B cell (primary cell): ENCODE measurements around the gene ZNF879. TPM values are rescaled to one million over a fixed set of nuclear protein-coding genes. Genes with fewer than 3 reads are reported as not detected.

Source experiments
- ATAC-seq: fragments of 200-7000 bp; cut with Tn5 transposase; one replicate; pipeline ENCODE4 v1.10.0; 2021; ENCODE audit warnings: low read depth, mild to moderate bottlenecking, moderate number of reproducible peaks, moderate library complexity
- CTCF ChIA-PET: fragments of 350-600 bp; sonication (Branson Sonifier 250); formaldehyde crosslinking; loops from one replicate; lab custom pipeline; 2021; ENCODE audit warnings: antibody characterized with exemption, inconsistent platforms; lab: Charles Lee
- POLR2A ChIA-PET: fragments of 350-600 bp; sonication (Branson Sonifier 250); formaldehyde crosslinking; loops from one replicate; lab custom pipeline; 2021; ENCODE audit warnings: antibody characterized with exemption; lab: Charles Lee
- DNase-seq: peaks from one replicate; pipeline ENCODE4 v3.0.0; 2013
- H2AFZ ChIP-seq: 2 replicates; pipeline ENCODE4 v1.6.1; 2012; ENCODE audit warnings: mild to moderate bottlenecking, low read depth, low read length; ENCODE audit not compliant: insufficient read depth, poor library complexity, severe bottlenecking
- H3K27ac ChIP-seq, 2 donors: 1 replicate in 1 of 2; 2 replicates in 1 of 2; pipeline ENCODE4 v1.5.1; 2012 to 2013; ENCODE audit warnings: low read length in 2 of 2, mild to moderate bottlenecking in 2 of 2, moderate library complexity in 1 of 2
- H3K27me3 ChIP-seq, 4 experiments: fragments of 200-600 bp in 1 of 4; sonication (generic) in 1 of 4; replicated peaks in 1 of 4; 1 replicate in 2 of 4; 2 replicates in 2 of 4; pipeline versions ENCODE4 v1.6.1 to v1.7.0; 2013 to 2016; ENCODE audit warnings: low read length in 3 of 4, mild to moderate bottlenecking in 2 of 4, mixed read lengths in 1 of 4, moderate library complexity in 1 of 4; ENCODE audit not compliant: insufficient read depth in 4 of 4, control insufficient read depth in 3 of 4; ENCODE audit errors: control extremely low read depth in 1 of 4
- H3K36me3 ChIP-seq, 2 experiments: replicated peaks in 1 of 2; 1 replicate in 1 of 2; 2 replicates in 1 of 2; pipeline versions ENCODE4 v1.6.1 to v1.7.1; 2013; ENCODE audit warnings: low read length in 1 of 2; ENCODE audit not compliant: insufficient read depth in 2 of 2, control insufficient read depth in 1 of 2; ENCODE audit errors: control extremely low read depth in 1 of 2, extremely low read depth in 1 of 2
- H3K4me1 ChIP-seq, 2 donors: fragments of 200-600 bp in 1 of 2; sonication (generic) in 1 of 2; 1 replicate in 1 of 2; 2 replicates in 1 of 2; pipeline versions ENCODE4 v1.5.1 to v1.6.1; 2013 to 2017; ENCODE audit warnings: low read length in 2 of 2; ENCODE audit not compliant: control insufficient read depth in 2 of 2, insufficient read depth in 2 of 2
- H3K4me2 ChIP-seq: replicated peaks from 2 replicates; pipeline ENCODE3; 2012; ENCODE audit warnings: mild to moderate bottlenecking, low read depth, low read length; ENCODE audit not compliant: poor library complexity, severe bottlenecking
- H3K4me3 ChIP-seq, 5 experiments: fragments of 200-600 bp in 1 of 5; sonication (generic) in 1 of 5; 1 replicate in 3 of 5; 2 replicates in 2 of 5; pipeline versions ENCODE4 v1.5.1 to v1.7.0; 2011 to 2016; ENCODE audit warnings: low read length in 4 of 5, mild to moderate bottlenecking in 4 of 5, low read depth in 2 of 5, control low read depth in 1 of 5, moderate library complexity in 1 of 5; ENCODE audit not compliant: insufficient read depth in 1 of 5; ENCODE audit errors: control extremely low read depth in 1 of 5, extremely low read depth in 1 of 5
- H3K79me2 ChIP-seq: fragments of 200-600 bp; sonication (generic); one replicate; pipeline ENCODE4 v1.6.0; 2016; ENCODE audit warnings: low read length; ENCODE audit not compliant: control insufficient read depth, insufficient read depth
- H3K9ac ChIP-seq: fragments of 200-600 bp; sonication (generic); 2 replicates; pipeline ENCODE4 v1.6.1; 2017; ENCODE audit warnings: mild to moderate bottlenecking, low read length, moderate library complexity
- H3K9me3 ChIP-seq, 3 donors: one replicate each; pipeline versions ENCODE4 v1.6.1 to v1.7.1; 2013; ENCODE audit warnings: low read length in 2 of 3; ENCODE audit not compliant: control insufficient read depth in 2 of 3, insufficient read depth in 1 of 3; ENCODE audit errors: control extremely low read depth in 1 of 3
- H4K20me1 ChIP-seq: 2 replicates; pipeline ENCODE4 v1.6.0; 2012; ENCODE audit warnings: mild to moderate bottlenecking, low read length; ENCODE audit not compliant: insufficient read depth, control insufficient read depth, poor library complexity, severe bottlenecking
- H3K27ac Mint-ChIP-seq: one replicate; pipeline ENCODE4 v1.8.0; 2021; ENCODE audit warnings: mixed read lengths
- H3K27me3 Mint-ChIP-seq: one replicate; pipeline ENCODE4 v1.8.0; 2021; ENCODE audit warnings: mixed read lengths
- H3K4me1 Mint-ChIP-seq: one replicate; pipeline ENCODE4 v1.8.0; 2021; ENCODE audit warnings: mixed read lengths
- H3K4me3 Mint-ChIP-seq: one replicate; pipeline ENCODE4 v1.8.0; 2021; ENCODE audit warnings: mixed read lengths
- H3K9me3 Mint-ChIP-seq: one replicate; pipeline ENCODE4 v1.8.0; 2022; ENCODE audit warnings: mixed read lengths; ENCODE audit not compliant: insufficient read depth
- EZH2 ChIP-seq: IDR thresholded peaks from 2 replicates; pipeline ENCODE4 v1.6.1; 2012; ENCODE audit warnings: borderline replicate concordance, low read depth, mild to moderate bottlenecking, moderate library complexity, low read length; ENCODE audit not compliant: insufficient read depth, poor library complexity, severe bottlenecking
- WGBS: methylation state at CpG from one replicate; pipeline ENCODE4 v1.1.5; 2013; ENCODE audit warnings: missing lambda C conversion rate; ENCODE audit not compliant: insufficient coverage; 5-methylcytosine and 5-hydroxymethylcytosine counted together
- intact Hi-C: fragments of 100-400 bp; cut with micrococcal nuclease; formaldehyde crosslinking; loops from one replicate; pipeline ENCODE4 v1.10.0; 2022
- polyA plus RNA-seq: library from polyadenylated mRNA; depleted of rRNA; stranded (reverse); fragments of >200 nt; gene quantifications from 2 replicates; pipeline ENCODE4 v1.2.3, GENCODE V29; 2012
- total RNA-seq, 2 donors: library from RNA; stranded (reverse); fragments of 120-200 nt in 1 of 2; gene quantifications; 1 replicate in 1 of 2; 2 replicates in 1 of 2; pipeline versions ENCODE4 v1.2.3 to v1.2.4, GENCODE V29; 2013 to 2022
- TF ChIP-seq, protein P1 (sequence below): fragments of 200-600 bp; IDR thresholded peaks from one replicate; pipeline ENCODE4 v1.8.0; 2022; ENCODE audit warnings: antibody characterized with exemption, mild to moderate bottlenecking

ZNF879 gene
- total and polyA plus RNA-seq, 2 donors (not counting 1 experiment from before 2014, with no cell fraction given): 2.4 to 14.7 TPM

DNA sequence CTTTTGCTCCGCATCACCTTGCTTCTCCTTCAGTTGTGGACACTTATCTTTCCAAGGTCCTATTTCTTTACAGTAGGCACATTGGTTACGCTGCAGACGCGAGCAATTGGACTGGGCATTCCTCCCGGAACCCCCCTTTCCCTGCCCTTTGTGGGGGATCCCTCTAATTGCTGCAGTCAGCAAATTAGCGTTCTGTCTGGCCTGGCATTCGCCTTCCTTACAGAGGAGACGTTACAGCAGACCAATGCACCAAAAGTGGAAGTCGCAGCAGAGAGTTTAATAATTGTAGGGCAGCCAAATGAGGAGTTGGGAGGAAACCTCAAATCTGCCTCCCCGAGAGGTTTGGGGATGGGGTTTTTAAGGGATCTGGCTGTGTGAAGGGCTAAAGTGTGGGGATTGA lies 31.3 kb downstream of the ZNF879 start:
- Histone ChIP-seq H3K4me3 (no peak overlapping the region), H3K4me1 (no peaks in the 10 kb centered on the region), H3K79me2 (no peaks in the 10 kb centered on the region), H3K27me3 (peaks cover 0 to 4% (median 0%) of the 10 kb centered on the region in 4 experiments), H3K9me3 (peaks cover 0 to 20% (median 6%) of the 10 kb centered on the region in 3 donors), H3K9ac (no peak overlapping the region), H3K36me3 (no peaks in the 10 kb centered on the region), H3K27ac (no peak overlapping the region), H4K20me1 (no peaks in the 10 kb centered on the region), H2AFZ (no peak overlapping the region), H3K4me2 (no peak overlapping the region)
- ChIA-PET CTCF (no interaction called here), POLR2A (no interaction called here)
- Mint-ChIP-seq H3K4me3 (no peak overlapping the region), H3K9me3 (peaks cover 3% of the 10 kb centered on the region), H3K27me3 (peaks cover 5% of the 10 kb centered on the region), H3K4me1 (peaks cover 3% of the 10 kb centered on the region), H3K27ac (no peak overlapping the region)
- ATAC-seq (no peak), DNase-seq (no peak)
- WGBS: 95% methylated on average over 5 of the region's 10 CpGs
- intact Hi-C loops: no loop called here
- TF ChIP-seq EZH2: no peak

DNA sequence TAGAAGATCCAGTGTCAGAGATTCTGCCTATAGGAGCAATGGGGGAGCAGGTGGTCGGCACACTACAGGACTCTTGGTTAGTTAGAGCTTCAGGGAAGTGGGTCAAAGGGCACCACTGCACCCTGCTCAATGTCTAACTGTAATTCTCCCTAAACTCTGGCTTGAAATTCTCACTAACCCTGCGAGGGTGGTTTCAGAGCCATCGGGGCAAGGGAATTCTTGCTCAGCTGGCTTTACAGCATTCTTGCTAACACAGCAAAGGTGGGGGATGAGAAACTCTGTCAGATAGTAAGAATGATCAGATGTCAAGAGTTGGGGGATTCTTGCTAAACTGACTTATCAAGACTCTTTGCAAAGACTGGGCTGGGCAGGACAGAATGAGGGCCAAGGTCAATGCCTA lies 31.8 kb downstream of the ZNF879 start:
- Histone ChIP-seq H3K9ac (no peak overlapping the region), H3K36me3 (no peaks in the 10 kb centered on the region), H3K27ac (no peak overlapping the region), H3K9me3 (peaks cover 0 to 20% (median 6%) of the 10 kb centered on the region in 3 donors), H4K20me1 (no peaks in the 10 kb centered on the region), H3K4me3 (no peak overlapping the region), H3K4me1 (peaks cover 0 to 3% of the 10 kb centered on the region in 2 donors), H3K27me3 (peaks cover 0 to 4% (median 0%) of the 10 kb centered on the region in 4 experiments), H2AFZ (no peak overlapping the region), H3K79me2 (peaks cover under 1% of the 10 kb centered on the region), H3K4me2 (no peak overlapping the region)
- DNase-seq (no peak), ATAC-seq (no peak)
- TF ChIP-seq EZH2: no peak
- TF ChIP-seq, protein P1, sequence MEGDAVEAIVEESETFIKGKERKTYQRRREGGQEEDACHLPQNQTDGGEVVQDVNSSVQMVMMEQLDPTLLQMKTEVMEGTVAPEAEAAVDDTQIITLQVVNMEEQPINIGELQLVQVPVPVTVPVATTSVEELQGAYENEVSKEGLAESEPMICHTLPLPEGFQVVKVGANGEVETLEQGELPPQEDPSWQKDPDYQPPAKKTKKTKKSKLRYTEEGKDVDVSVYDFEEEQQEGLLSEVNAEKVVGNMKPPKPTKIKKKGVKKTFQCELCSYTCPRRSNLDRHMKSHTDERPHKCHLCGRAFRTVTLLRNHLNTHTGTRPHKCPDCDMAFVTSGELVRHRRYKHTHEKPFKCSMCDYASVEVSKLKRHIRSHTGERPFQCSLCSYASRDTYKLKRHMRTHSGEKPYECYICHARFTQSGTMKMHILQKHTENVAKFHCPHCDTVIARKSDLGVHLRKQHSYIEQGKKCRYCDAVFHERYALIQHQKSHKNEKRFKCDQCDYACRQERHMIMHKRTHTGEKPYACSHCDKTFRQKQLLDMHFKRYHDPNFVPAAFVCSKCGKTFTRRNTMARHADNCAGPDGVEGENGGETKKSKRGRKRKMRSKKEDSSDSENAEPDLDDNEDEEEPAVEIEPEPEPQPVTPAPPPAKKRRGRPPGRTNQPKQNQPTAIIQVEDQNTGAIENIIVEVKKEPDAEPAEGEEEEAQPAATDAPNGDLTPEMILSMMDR: no peak
- intact Hi-C loops: no loop called here
- Mint-ChIP-seq H3K27me3 (peaks cover 5% of the 10 kb centered on the region), H3K27ac (no peak overlapping the region), H3K4me1 (peaks cover 5% of the 10 kb centered on the region), H3K9me3 (peaks cover 3% of the 10 kb centered on the region), H3K4me3 (no peak overlapping the region)
- WGBS: no CpG with 5 or more reads among the region's 3 CpGs
- ChIA-PET POLR2A (no interaction called here), CTCF (no interaction called here)
